GM12878 (cell line): Measurements from ENCODE around the gene PHOSPHO1. TPM values are rescaled to one million over a fixed set of nuclear protein-coding genes. Genes with fewer than 3 reads are reported as not detected.
A peak's percentile ranks its signal among the peaks of the same experiment; 100 is the strongest.

Experiments used
- ATAC-seq: fragments of 200-7000 bp; cut with Tn5 transposase; 3 replicates; pipeline ENCODE4 v1.9.1; 2020; ENCODE audit warnings: mild to moderate bottlenecking, moderate library complexity
- BruUV-seq: library from RNA; stranded (reverse); fragments of 400-500 nt; replicated peaks from 2 replicates; lab custom pipeline; 2021; lab: Mats Ljungman, UMichigan
- CTCF ChIA-PET: fragments of 300-600 bp; sonication (Branson Sonifier 250); formaldehyde crosslinking; extraction: SDS; loops from one replicate; lab custom pipeline; 2021; ENCODE audit warnings: inconsistent platforms; lab: Yijun Ruan, JAX
- POLR2A ChIA-PET: fragments of 350-600 bp; formaldehyde crosslinking; extraction: SDS; loops from one replicate; lab custom pipeline; 2021; ENCODE audit warnings: inconsistent platforms; lab: Charles Lee
- RAD21 ChIA-PET: fragments of 300-600 bp; sonication (Branson Sonifier 250); formaldehyde crosslinking; loops from one replicate; lab custom pipeline; 2023; ENCODE audit warnings: antibody characterized with exemption; ENCODE audit not compliant: unreplicated experiment; lab: Charles Lee
- SMC1A ChIA-PET: fragments of 300-600 bp; sonication (Branson Sonifier 250); formaldehyde crosslinking; loops from one replicate; lab custom pipeline; 2023; ENCODE audit not compliant: unreplicated experiment, uncharacterized antibody; lab: Charles Lee
- DNase-seq: peaks from one replicate; pipeline ENCODE4 v3.0.0-alpha.2; 2011; ENCODE audit warnings: low read depth, low spot score
- FAIRE-seq: peaks from 3 replicates; lab custom pipeline; 2011; peaks lifted over from hg19 to GRCh38; lab: Jason Lieb, UNC
- H2AFZ ChIP-seq: 2 replicates; pipeline ENCODE4 v1.6.0; 2011; ENCODE audit warnings: low read depth, low read length, control low read depth; ENCODE audit not compliant: control insufficient read depth
- H3K27ac ChIP-seq: 2 replicates; pipeline ENCODE4 v1.5.1; 2011; ENCODE audit warnings: control low read depth; ENCODE audit not compliant: control insufficient read depth, insufficient read depth
- H3K27me3 ChIP-seq, 2 experiments: replicated peaks in 1 of 2; 2 replicates each; pipeline versions ENCODE4 v1.6.0 to v1.6.1; 2011; ENCODE audit warnings: low read length in 1 of 2; ENCODE audit not compliant: control insufficient read depth in 2 of 2, insufficient read depth in 2 of 2
- H3K36me3 ChIP-seq, 2 experiments: 2 replicates each; pipeline ENCODE4 v1.5.1; 2011; ENCODE audit warnings: low read length in 1 of 2; ENCODE audit not compliant: control insufficient read depth in 2 of 2, insufficient read depth in 2 of 2
- H3K4me1 ChIP-seq: 2 replicates; pipeline ENCODE4 v1.6.1; 2011; ENCODE audit warnings: mild to moderate bottlenecking, low read length, moderate library complexity, mixed read lengths; ENCODE audit not compliant: control insufficient read depth, insufficient read depth
- H3K4me2 ChIP-seq: 2 replicates; pipeline ENCODE4 v1.6.0; 2011; ENCODE audit warnings: control low read depth; ENCODE audit not compliant: control insufficient read depth, insufficient read depth
- H3K4me3 ChIP-seq: fragments of 200-600 bp; sonication (generic); 2 replicates; pipeline ENCODE4 v1.5.1; 2016
- H3K79me2 ChIP-seq: 2 replicates; pipeline ENCODE4 v1.6.0; 2011; ENCODE audit warnings: low read length; ENCODE audit not compliant: control insufficient read depth, insufficient read depth
- H3K9ac ChIP-seq: 2 replicates; pipeline ENCODE4 v1.8.0; 2011; ENCODE audit warnings: low read length, control low read depth, mixed read lengths; ENCODE audit not compliant: control insufficient read depth, insufficient read depth
- H3K9me3 ChIP-seq: replicated peaks from 3 replicates; pipeline ENCODE4 v1.5.1; 2011; ENCODE audit warnings: mild to moderate bottlenecking, low read length; ENCODE audit not compliant: control insufficient read depth, insufficient read depth
- H4K20me1 ChIP-seq: 2 replicates; pipeline ENCODE4 v1.6.0; 2011; ENCODE audit not compliant: control insufficient read depth, insufficient read depth
- ATF7 ChIP-seq: fragments of 450-650 bp; IDR thresholded peaks from 2 replicates; pipeline ENCODE4 v1.6.1; 2016; ENCODE audit warnings: low read depth, mild to moderate bottlenecking
- BHLHE40 ChIP-seq, 2 experiments: fragments of 450-650 bp in 1 of 2; IDR thresholded peaks; 2 replicates each; pipeline ENCODE4 v1.6.1; 2011 to 2017; ENCODE audit warnings: low read depth in 2 of 2, borderline replicate concordance in 1 of 2, improper control_type of control experiment in 1 of 2, low read length in 1 of 2, mild to moderate bottlenecking in 1 of 2
- CHD1 ChIP-seq: IDR thresholded peaks from 2 replicates; pipeline ENCODE4 v1.6.1; 2012; ENCODE audit warnings: low read depth, low read length, improper control_type of control experiment
- DPF2 ChIP-seq: fragments of 450-650 bp; IDR thresholded peaks from 2 replicates; pipeline ENCODE4 v1.6.1; 2017; ENCODE audit warnings: mild to moderate bottlenecking
- EED ChIP-seq: sonication (generic); IDR thresholded peaks from 2 replicates; pipeline ENCODE4 v1.6.1; 2016; ENCODE audit warnings: antibody characterized with exemption, low read depth
- EGR1 ChIP-seq, 2 experiments: IDR thresholded peaks; 1 replicate in 1 of 2; 2 replicates in 1 of 2; pipeline ENCODE4 v1.6.1; 2011 to 2012; ENCODE audit warnings: low read depth in 2 of 2, low read length in 2 of 2, borderline replicate concordance in 1 of 2, mild to moderate bottlenecking in 1 of 2, moderate library complexity in 1 of 2
- FOXK2 ChIP-seq: fragments of 450-650 bp; IDR thresholded peaks from 2 replicates; pipeline ENCODE4 v1.6.1; 2017; ENCODE audit warnings: mild to moderate bottlenecking, moderate library complexity
- GATAD2B ChIP-seq: fragments of 450-650 bp; conservative IDR thresholded peaks from 2 replicates; pipeline ENCODE4 v1.6.1; 2017; ENCODE audit warnings: low read depth, mild to moderate bottlenecking, moderate library complexity
- IKZF1 ChIP-seq: fragments of 450-650 bp; conservative IDR thresholded peaks from 2 replicates; pipeline ENCODE4 v1.6.1; 2017; ENCODE audit warnings: antibody characterized with exemption, mild to moderate bottlenecking
- IKZF2 ChIP-seq, 2 experiments: fragments of 450-650 bp; IDR thresholded peaks; 2 replicates each; pipeline ENCODE4 v1.6.1; 2017; ENCODE audit warnings: mild to moderate bottlenecking in 2 of 2, moderate library complexity in 2 of 2
- MTA2 ChIP-seq: fragments of 450-650 bp; IDR thresholded peaks from 2 replicates; pipeline ENCODE4 v1.6.1; 2016; ENCODE audit warnings: low read depth, mild to moderate bottlenecking, moderate library complexity
- NR2F1 ChIP-seq: fragments of 450-650 bp; conservative IDR thresholded peaks from 2 replicates; pipeline ENCODE4 v1.6.1; 2017; ENCODE audit warnings: mild to moderate bottlenecking
- NRF1 ChIP-seq: conservative IDR thresholded peaks from 2 replicates; pipeline ENCODE4 v1.6.1; 2011; ENCODE audit warnings: mild to moderate bottlenecking, low read depth, low read length, improper control_type of control experiment
- PAX5 ChIP-seq: IDR thresholded peaks from 2 replicates; pipeline ENCODE4 v1.6.1; 2011; ENCODE audit warnings: low read depth, low read length, borderline replicate concordance
- PML ChIP-seq: IDR thresholded peaks from 2 replicates; pipeline ENCODE4 v1.6.1; 2012; ENCODE audit warnings: low read length, inconsistent platforms
- SREBF2 ChIP-seq: IDR thresholded peaks from 2 replicates; pipeline ENCODE4 v1.6.1; 2012; ENCODE audit warnings: mild to moderate bottlenecking, low read length
- SUZ12 ChIP-seq: fragments of 200-600 bp; sonication (generic); IDR thresholded peaks from one replicate; pipeline ENCODE4 v1.6.1; 2018; ENCODE audit warnings: antibody characterized with exemption, mild to moderate bottlenecking; ENCODE audit not compliant: unreplicated experiment
- TARDBP ChIP-seq: IDR thresholded peaks from 2 replicates; pipeline ENCODE4 v1.6.1; 2016; ENCODE audit warnings: borderline replicate concordance
- ZZZ3 ChIP-seq: IDR thresholded peaks from 2 replicates; pipeline ENCODE4 v1.6.1; 2011; ENCODE audit warnings: low read depth; ENCODE audit not compliant: control insufficient read depth, insufficient read length
- WGBS: methylation state at CpG from one replicate; pipeline ENCODE4 v1.1.6; 2016; ENCODE audit warnings: low lambda C conversion rate; ENCODE audit not compliant: insufficient replicate concordance, insufficient coverage; ENCODE audit errors: missing lambda C conversion rate; 5-methylcytosine and 5-hydroxymethylcytosine counted together
- in situ Hi-C: fragments of 300-500 bp; cut with MboI; formaldehyde crosslinking; loops from 9 replicates; pipeline ENCODE4 v1.14.3; 2018; ENCODE audit warnings: mixed read lengths
- intact Hi-C: fragments of 100-400 bp; cut with micrococcal nuclease; formaldehyde crosslinking; loops from one replicate; pipeline ENCODE4 v1.14.2; 2022; ENCODE audit not compliant: unreplicated experiment
- polyA plus RNA-seq, 11 experiments: library from polyadenylated mRNA; depleted of rRNA in 4 of 11; unstranded in 6 of 11; stranded (reverse) in 5 of 11; fragments of >200 nt; fragmentation: Nextera tagmentation in 4 of 11; fragmentation: Illumina TruSeq in 1 of 11; extraction: Ambion mirVana in 4 of 11; extraction: Trizol in 1 of 11; gene quantifications; 1 replicate in 1 of 11; 2 replicates in 10 of 11; pipeline versions ENCODE4 v1.2.1 to v1.2.3, GENCODE V29; 2011 to 2016; ENCODE audit warnings: inconsistent platforms in 2 of 11, missing spikeins in 2 of 11, low read depth in 1 of 11
- total RNA-seq, 4 experiments: library from RNA; depleted of rRNA in 3 of 4; stranded (reverse); fragments of >200 nt in 3 of 4; fragmentation: Illumina TruSeq in 1 of 4; extraction: Trizol in 1 of 4; gene quantifications; 2 replicates each; pipeline versions ENCODE4 v1.2.1 to v1.2.3, GENCODE V29; 2013 to 2021
- TF ChIP-seq, protein P1 (sequence below): fragments of 450-650 bp; IDR thresholded peaks from 2 replicates; pipeline ENCODE4 v1.6.1; 2017; ENCODE audit warnings: antibody characterized with exemption, mild to moderate bottlenecking, moderate library complexity

PHOSPHO1 gene
- total and polyA plus RNA-seq, 10 of the 15 experiments (the other 5 are each of a cell fraction or from before 2014, with no cell fraction given) = 0.03 to 1.5 (median 0.16) TPM; not detected in 2

DNA sequence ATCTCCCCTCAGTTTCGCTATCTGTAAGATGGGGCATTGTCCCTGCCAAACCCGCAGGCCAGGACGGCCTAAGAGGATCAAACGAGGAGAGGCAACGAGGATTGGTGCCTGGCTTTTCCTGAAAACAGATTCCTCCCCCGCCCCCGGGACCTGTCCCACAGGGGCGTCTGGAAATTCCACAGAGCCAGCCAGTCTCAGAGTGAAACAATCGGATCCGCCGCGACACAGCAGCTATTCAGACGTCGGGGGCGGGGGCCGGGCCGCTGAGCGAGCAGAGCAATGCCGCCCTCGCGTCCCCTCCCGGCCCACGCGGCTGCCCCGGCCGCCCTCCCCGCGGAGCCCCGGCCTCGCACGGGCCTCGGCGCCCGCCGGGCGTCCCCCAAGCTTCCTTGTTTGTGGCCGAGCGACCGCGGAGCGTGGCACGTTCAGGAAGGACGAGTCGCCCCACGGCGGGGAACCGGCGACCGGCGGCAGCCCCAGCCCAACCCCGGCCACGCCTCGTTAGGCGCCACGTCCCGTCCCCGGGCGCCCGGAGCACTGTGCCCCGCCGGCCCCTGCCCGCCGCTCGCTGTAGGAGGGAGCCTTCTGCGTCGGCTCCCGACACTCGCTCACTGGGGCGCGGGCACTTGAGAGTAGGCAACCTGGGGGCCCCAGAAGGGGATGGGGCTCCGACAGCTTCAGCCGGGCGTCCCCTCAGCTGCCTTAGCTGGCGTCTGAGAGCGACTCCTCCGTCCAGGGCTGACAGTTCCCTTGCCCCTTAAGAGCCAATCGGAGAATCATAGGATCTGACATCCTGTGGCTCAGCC, 29.6 kb upstream of the PHOSPHO1 start:
- 1% methylated on average over 41 of the region's 77 CpGs for WGBS
- FAIRE-seq = no peak
- Histone ChIP-seq H3K79me2 (no peaks in the 10 kb centered on the region), H3K4me2 (peak overlapping the region; percentile 89), H2AFZ (peak overlapping the region; percentile 63), H4K20me1 (no peaks in the 10 kb centered on the region), H3K36me3 (no peaks in the 10 kb centered on the region), H3K9ac (peak overlapping the region; percentile 52; the same call in 1 of the 2 replicates), H3K4me3 (peak overlapping the region; percentile 72), H3K27ac (no peak overlapping the region), H3K4me1 (peaks cover 3% of the 10 kb centered on the region; the same call in 1 of the 2 replicates)
- ChIA-PET CTCF (interaction anchor here (0.5 to 1.5 kb wide), 7 partner anchors 21 to 124 kb away, joined by 3 to 5 read pairs (median 3); no protein-coding TSS in a partner anchor), SMC1A (no interaction called here)
- in situ Hi-C loops = no loop called here
- BruUV-seq = no TSS peak
- TF ChIP-seq BHLHE40 (IDR thresholded peaks at IDR 0.05; ENCODE audit: borderline replicate concordance in 1 of 2, low read depth in 2 of 2, low read length in 1 of 2) (peak; percentile 68 to 91; a peak in 3 of 4 replicates), ATF7 (no peak), TARDBP (no peak), DPF2 (0 out of 2 replicates have a peak, but pooled peaks have one; percentile 56), SREBF2 (no peak), GATAD2B (0 out of 2 replicates have a peak, but pooled peaks have one; percentile 26), NRF1 (no peak), ZZZ3 (no peak), EED (peak; percentile 3; the same call in 1 of the 2 replicates), MTA2 (no peak), IKZF1 (peak; percentile 71), NR2F1 (0 out of 2 replicates have a peak, but pooled peaks have one; percentile 36), CHD1 (no peak), PML (no peak), SUZ12 (peak; percentile 56), EGR1 (IDR thresholded peaks at IDR 0.05; ENCODE audit: borderline replicate concordance in 1 of 2, low read depth in 2 of 2, low read length in 2 of 2) (peak in 1 of 2 experiments; percentile 12; a peak in 1 of 3 replicates), PAX5 (peak; percentile 58; the same call in 1 of the 2 replicates), IKZF2 (IDR thresholded peaks at IDR 0.05) (peak in 1 of 2 experiments; percentile 14; a peak in 1 of 4 replicates), FOXK2 (no peak)
- TF ChIP-seq, protein P1, sequence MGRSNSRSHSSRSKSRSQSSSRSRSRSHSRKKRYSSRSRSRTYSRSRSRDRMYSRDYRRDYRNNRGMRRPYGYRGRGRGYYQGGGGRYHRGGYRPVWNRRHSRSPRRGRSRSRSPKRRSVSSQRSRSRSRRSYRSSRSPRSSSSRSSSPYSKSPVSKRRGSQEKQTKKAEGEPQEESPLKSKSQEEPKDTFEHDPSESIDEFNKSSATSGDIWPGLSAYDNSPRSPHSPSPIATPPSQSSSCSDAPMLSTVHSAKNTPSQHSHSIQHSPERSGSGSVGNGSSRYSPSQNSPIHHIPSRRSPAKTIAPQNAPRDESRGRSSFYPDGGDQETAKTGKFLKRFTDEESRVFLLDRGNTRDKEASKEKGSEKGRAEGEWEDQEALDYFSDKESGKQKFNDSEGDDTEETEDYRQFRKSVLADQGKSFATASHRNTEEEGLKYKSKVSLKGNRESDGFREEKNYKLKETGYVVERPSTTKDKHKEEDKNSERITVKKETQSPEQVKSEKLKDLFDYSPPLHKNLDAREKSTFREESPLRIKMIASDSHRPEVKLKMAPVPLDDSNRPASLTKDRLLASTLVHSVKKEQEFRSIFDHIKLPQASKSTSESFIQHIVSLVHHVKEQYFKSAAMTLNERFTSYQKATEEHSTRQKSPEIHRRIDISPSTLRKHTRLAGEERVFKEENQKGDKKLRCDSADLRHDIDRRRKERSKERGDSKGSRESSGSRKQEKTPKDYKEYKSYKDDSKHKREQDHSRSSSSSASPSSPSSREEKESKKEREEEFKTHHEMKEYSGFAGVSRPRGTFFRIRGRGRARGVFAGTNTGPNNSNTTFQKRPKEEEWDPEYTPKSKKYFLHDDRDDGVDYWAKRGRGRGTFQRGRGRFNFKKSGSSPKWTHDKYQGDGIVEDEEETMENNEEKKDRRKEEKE = 0 out of 2 replicates have a peak, but pooled peaks have one; percentile 48
- TF ChIP-seq, all 136 proteins: peak for 11
- peak; percentile 88 for ATAC-seq
- DNase-seq = no peak
- ChIA-PET POLR2A (no interaction called here), RAD21 (interaction anchor here (1.2 kb wide), 2 partner anchors 40 to 80 kb away, joined by 3 to 4 read pairs; no protein-coding TSS in a partner anchor)
- Histone ChIP-seq H3K27me3 (peaks cover 2% of the 10 kb centered on the region in 2 experiments; a peak in 3 of 4 replicates), H3K9me3 (no peaks in the 10 kb centered on the region)
- intact Hi-C loops = no loop called here
